Measurements from ENCODE around the gene APBB2.

GRCh38 chr4:41232406-41232805 lies 18.1 kb upstream of the APBB2 start:
- TF ChIP-seq CTCF (IDR thresholded peaks at IDR 0.05) (no peak), POLR2A (IDR thresholded peaks at IDR 0.05) (no peak), POLR2AphosphoS5 (IDR thresholded peaks at IDR 0.05) (no peak), EP300 (IDR thresholded peaks at IDR 0.05) (no peak)
